Keratinocyte (primary cell): ENCODE measurements around the gene ZNF668. TPM values are rescaled to one million over a fixed set of nuclear protein-coding genes. Genes with fewer than 3 reads are reported as not detected.

Experiments used
- DNase-seq: peaks from one replicate; pipeline ENCODE4 v3.0.0-alpha.2; 2011; ENCODE audit warnings: low read depth, missing footprints, low spot score
- FAIRE-seq: peaks from 2 replicates; lab custom pipeline; 2011; peaks lifted over from hg19 to GRCh38; lab: Jason Lieb, UNC
- H2AFZ ChIP-seq: 2 replicates; pipeline ENCODE4 v1.6.0; 2012; ENCODE audit warnings: low read length, control low read depth, inconsistent platforms; ENCODE audit not compliant: control insufficient read depth
- H3K27ac ChIP-seq: 2 replicates; pipeline ENCODE4 v1.5.1; 2011; ENCODE audit warnings: low read length; ENCODE audit not compliant: control insufficient read depth, insufficient read depth
- H3K27me3 ChIP-seq: 3 replicates; pipeline ENCODE4 v1.6.0; 2011; ENCODE audit warnings: low read length; ENCODE audit not compliant: control insufficient read depth, insufficient read depth; ENCODE audit errors: extremely low read depth
- H3K36me3 ChIP-seq, 2 experiments: 2 replicates in 1 of 2; 3 replicates in 1 of 2; pipeline ENCODE4 v1.5.1; 2011; ENCODE audit warnings: low read length in 2 of 2, mild to moderate bottlenecking in 1 of 2; ENCODE audit not compliant: control insufficient read depth in 2 of 2, insufficient read depth in 2 of 2; ENCODE audit errors: extremely low read depth in 1 of 2
- H3K4me1 ChIP-seq: 3 replicates; pipeline ENCODE4 v1.5.1; 2011; ENCODE audit warnings: low read length; ENCODE audit not compliant: control insufficient read depth, insufficient read depth; ENCODE audit errors: extremely low read depth
- H3K4me2 ChIP-seq: 3 replicates; pipeline ENCODE4 v1.6.0; 2011; ENCODE audit warnings: low read depth, low read length; ENCODE audit not compliant: control insufficient read depth, insufficient read depth; ENCODE audit errors: extremely low read depth
- H3K4me3 ChIP-seq, 3 experiments: fragments of 200-600 bp in 1 of 3; sonication (generic) in 1 of 3; 2 replicates in 2 of 3; 3 replicates in 1 of 3; pipeline ENCODE4 v1.5.1; 2011 to 2016; ENCODE audit warnings: low read length in 3 of 3, mild to moderate bottlenecking in 3 of 3, control low read depth in 2 of 3, inconsistent platforms in 1 of 3, low read depth in 1 of 3, mixed read lengths in 1 of 3, mixed run types in 1 of 3, moderate library complexity in 1 of 3; ENCODE audit not compliant: control insufficient read depth in 2 of 3, insufficient read depth in 2 of 3; ENCODE audit errors: extremely low read depth in 1 of 3
- H3K79me2 ChIP-seq: 2 replicates; pipeline ENCODE4 v1.6.0; 2012; ENCODE audit warnings: low read length; ENCODE audit not compliant: control insufficient read depth, insufficient read depth
- H3K9ac ChIP-seq: 3 replicates; pipeline ENCODE4 v1.6.0; 2011; ENCODE audit warnings: low read length; ENCODE audit not compliant: control insufficient read depth, insufficient read depth; ENCODE audit errors: extremely low read depth
- H3K9me1 ChIP-seq: 3 replicates; pipeline ENCODE4 v1.6.0; 2011; ENCODE audit warnings: low read length; ENCODE audit not compliant: control insufficient read depth, insufficient read depth; ENCODE audit errors: extremely low read depth
- H3K9me3 ChIP-seq: 2 replicates; pipeline ENCODE4 v1.5.1; 2012; ENCODE audit warnings: low read depth, low read length; ENCODE audit not compliant: control insufficient read depth
- H4K20me1 ChIP-seq: 3 replicates; pipeline ENCODE4 v1.6.0; 2011; ENCODE audit warnings: low read length; ENCODE audit not compliant: control insufficient read depth, insufficient read depth; ENCODE audit errors: extremely low read depth
- CTCF ChIP-seq, 3 experiments: IDR thresholded peaks in 1 of 3; conservative IDR thresholded peaks in 1 of 3; optimal IDR thresholded peaks in 1 of 3; 2 replicates in 2 of 3; 3 replicates in 1 of 3; pipeline versions ENCODE3 to v1.5.1; 2011; ENCODE audit warnings: low read length in 3 of 3, mild to moderate bottlenecking in 3 of 3, moderate library complexity in 2 of 3, control low read depth in 1 of 3, inconsistent platforms in 1 of 3; ENCODE audit not compliant: insufficient read depth in 2 of 3; ENCODE audit errors: extremely low read depth in 1 of 3
- EZH2 ChIP-seq: IDR thresholded peaks from one replicate; pipeline ENCODE4 v1.6.1; 2012; ENCODE audit warnings: inconsistent platforms, mild to moderate bottlenecking, low read length, moderate library complexity
- dilution Hi-C: fragments of 300-500 bp; cut with MboI; formaldehyde crosslinking; loops from one replicate; pipeline ENCODE4 v1.7.0; 2020; ENCODE audit warnings: low sequenced_read_pairs; ENCODE audit not compliant: extremely low pct_ligation_motif_present
- polyA plus RNA-seq, 5 experiments: library from polyadenylated mRNA; depleted of rRNA in 3 of 5; stranded (reverse) in 3 of 5; stranded (forward) in 1 of 5; unstranded in 1 of 5; fragments of >200 nt; gene quantifications; 1 replicate in 1 of 5; 2 replicates in 3 of 5; 3 replicates in 1 of 5; pipeline versions ENCODE4 v1.2.1 to v1.2.3, GENCODE V29; 2011 to 2012; ENCODE audit warnings: missing spikeins in 2 of 5, low read depth in 1 of 5, low replicate concordance in 1 of 5

The ZNF668 gene
- polyA plus RNA-seq, 1 donor (not counting 4 experiments of a cell fraction or from before 2014, with no cell fraction given) = 5.5 TPM

- Histone ChIP-seq H3K4me2 (peak overlapping the region; percentile 58), H3K4me1 (peaks cover 13% of the 10 kb centered on the region), H3K9ac (no peak overlapping the region), H3K27ac (peak overlapping the region; percentile 59), H4K20me1 (no peaks in the 10 kb centered on the region), H3K9me1 (no peaks in the 10 kb centered on the region), H3K27me3 (no peaks in the 10 kb centered on the region), H3K79me2 (no peaks in the 10 kb centered on the region), H2AFZ (peak overlapping the region; percentile 17), H3K36me3 (no peaks in the 10 kb centered on the region), H3K4me3 (no peak overlapping the region), H3K9me3 (no peaks in the 10 kb centered on the region)
- dilution Hi-C loops = no loop called here
- TF ChIP-seq CTCF (optimal IDR thresholded peaks at IDR 0.05 in 1 of 3, IDR thresholded peaks at IDR 0.05 in 1 of 3, conservative IDR thresholded peaks at IDR 0.05 in 1 of 3; ENCODE audit: extremely low read depth in 1 of 3, insufficient read depth in 2 of 3, low read length in 3 of 3) (no peak), EZH2 (no peak)
- FAIRE-seq (peak; percentile 94), DNase-seq (peak; percentile 73)
These were observed 21.9 kb downstream of the ZNF668 start for GRCh38 chr16:31052114-31052513.

- Histone ChIP-seq H3K27ac (no peak overlapping the region), H3K9me1 (no peaks in the 10 kb centered on the region), H3K27me3 (no peaks in the 10 kb centered on the region), H3K36me3 (no peaks in the 10 kb centered on the region), H3K79me2 (no peaks in the 10 kb centered on the region), H4K20me1 (no peaks in the 10 kb centered on the region), H3K9ac (no peak overlapping the region), H3K4me1 (peaks cover 13% of the 10 kb centered on the region), H3K9me3 (no peaks in the 10 kb centered on the region), H3K4me2 (no peak overlapping the region), H3K4me3 (no peak overlapping the region), H2AFZ (no peak overlapping the region)
- DNase-seq (no peak), FAIRE-seq (no peak)
- dilution Hi-C loops = no loop called here
- TF ChIP-seq EZH2 (no peak), CTCF (optimal IDR thresholded peaks at IDR 0.05 in 1 of 3, IDR thresholded peaks at IDR 0.05 in 1 of 3, conservative IDR thresholded peaks at IDR 0.05 in 1 of 3; ENCODE audit: extremely low read depth in 1 of 3, insufficient read depth in 2 of 3, low read length in 3 of 3) (no peak)
These were observed 23.6 kb downstream of the ZNF668 start for GRCh38 chr16:31050280-31051030.
